HL-60 (cell line): Measurements from ENCODE around the gene CAPG.

ENCODE experiments used
- DNase-seq, 2 experiments: peaks; one replicate each; pipeline ENCODE4 v3.0.0-alpha.2; 2010 to 2020; ENCODE audit warnings: low read depth in 1 of 2, low spot score in 1 of 2
- H3K27ac ChIP-seq: fragments of 250-450 bp; sonication (Bioruptor Pico); replicated peaks from 2 replicates; pipeline ENCODE4 v1.5.1; 2020; ENCODE audit warnings: mild to moderate bottlenecking, moderate library complexity
- H3K27me3 ChIP-seq: fragments of 250-450 bp; sonication (Bioruptor Pico); 2 replicates; pipeline ENCODE4 v1.5.1; 2021; ENCODE audit warnings: mild to moderate bottlenecking, moderate library complexity; ENCODE audit not compliant: insufficient read depth, poor library complexity, severe bottlenecking
- H3K4me3 ChIP-seq: replicated peaks from 2 replicates; pipeline ENCODE4 v1.5.1; 2011; ENCODE audit warnings: mild to moderate bottlenecking, control low read depth, low read length; ENCODE audit not compliant: insufficient read depth
- CTCF ChIP-seq: IDR thresholded peaks from one replicate; pipeline ENCODE4 v1.5.1; 2011; ENCODE audit warnings: low read length, control low read depth, inconsistent platforms; ENCODE audit not compliant: insufficient read depth
- GABPA ChIP-seq: IDR thresholded peaks from 2 replicates; pipeline ENCODE4 v1.6.1; 2012; ENCODE audit warnings: low read depth
- POLR2AphosphoS5 ChIP-seq: IDR thresholded peaks from 2 replicates; pipeline ENCODE4 v1.6.1; 2012; ENCODE audit warnings: low read depth
- REST ChIP-seq: IDR thresholded peaks from 2 replicates; pipeline ENCODE4 v1.6.1; 2012; ENCODE audit warnings: low read depth; ENCODE audit not compliant: insufficient replicate concordance
- SPI1 ChIP-seq: IDR thresholded peaks from 2 replicates; pipeline ENCODE4 v1.6.1; 2012; ENCODE audit warnings: low read depth, mild to moderate bottlenecking, borderline replicate concordance

CAPG gene

GRCh38 chr2:85446296-85447221 lies 36.4 kb upstream of the CAPG start:
- Histone ChIP-seq H3K4me3 (no peak overlapping the region), H3K27me3 (no peaks in the 10 kb centered on the region), H3K27ac (peak overlapping the region; percentile 22; the same call in 1 of the 2 replicates)
- DNase-seq: no peak
- TF ChIP-seq SPI1: peak; percentile 33; the same call in 1 of the 2 replicates
- no peak for TF ChIP-seq POLR2AphosphoS5

- Histone ChIP-seq H3K4me3 (no peak overlapping the region), H3K27ac (peak overlapping the region; percentile 22; the same call in 1 of the 2 replicates), H3K27me3 (no peaks in the 10 kb centered on the region)
- DNase-seq: no peak
- TF ChIP-seq CTCF: no peak
- TF ChIP-seq POLR2AphosphoS5: no peak
- TF ChIP-seq REST: no peak
- TF ChIP-seq GABPA: no peak
- TF ChIP-seq SPI1: no peak
These were observed 35.4 kb upstream of the CAPG start for GRCh38 chr2:85445316-85446295.

GRCh38 chr2:85444629-85445172 lies 34.5 kb upstream of the CAPG start:
- DNase-seq: no peak
- TF ChIP-seq POLR2AphosphoS5: no peak
- TF ChIP-seq CTCF: no peak
- no peak for TF ChIP-seq GABPA
- no peak for TF ChIP-seq SPI1
- no peak for TF ChIP-seq REST
- no peak overlapping the region for H3K27ac ChIP-seq
- H3K27me3 ChIP-seq: no peaks in the 10 kb centered on the region
- no peak overlapping the region for H3K4me3 ChIP-seq

- Histone ChIP-seq H3K4me3 (no peak overlapping the region), H3K27me3 (no peaks in the 10 kb centered on the region), H3K27ac (peak overlapping the region; percentile 1; the same call in 1 of the 2 replicates)
- peak in 1 of 2 experiments; percentile 50 for DNase-seq
- TF ChIP-seq SPI1: peak; percentile 57; the same call in 1 of the 2 replicates
- no peak for TF ChIP-seq POLR2AphosphoS5
- no peak for TF ChIP-seq REST
These were observed 31.7 kb upstream of the CAPG start for GRCh38 chr2:85441864-85442263.
